KMS-11 (cell line): ENCODE results near the gene KCNJ6.
A peak's percentile ranks its signal among the peaks of the same experiment; 100 is the strongest.
"Not testable (repeated sequence)": the region's sequence is repeated elsewhere in the genome, so short reads cannot be mapped to it uniquely, and the experiment has no call there.

Experiments used
- H2AFZ ChIP-seq: fragments of 200-600 bp; sonication (generic); 2 replicates; pipeline ENCODE4 v1.6.1; 2016; ENCODE audit warnings: antibody characterized with exemption, mixed run types, low read depth
- H3K27ac ChIP-seq: fragments of 200-600 bp; sonication (generic); 2 replicates; pipeline ENCODE4 v1.6.1; 2016; ENCODE audit warnings: mild to moderate bottlenecking, mixed run types
- H3K27me3 ChIP-seq: fragments of 200-600 bp; sonication (generic); 2 replicates; pipeline ENCODE4 v1.6.1; 2017; ENCODE audit warnings: mild to moderate bottlenecking, low read depth, mixed run types, moderate library complexity; ENCODE audit not compliant: insufficient read depth
- H3K36me3 ChIP-seq: fragments of 200-600 bp; sonication (generic); 2 replicates; pipeline ENCODE4 v1.6.1; 2017; ENCODE audit warnings: mild to moderate bottlenecking, mixed run types; ENCODE audit not compliant: insufficient read depth
- H3K4me1 ChIP-seq: fragments of 200-600 bp; sonication (generic); 2 replicates; pipeline ENCODE4 v1.6.1; 2016; ENCODE audit warnings: mild to moderate bottlenecking, low read depth, mixed run types; ENCODE audit not compliant: poor library complexity, severe bottlenecking
- H3K4me2 ChIP-seq: fragments of 200-600 bp; sonication (generic); 2 replicates; pipeline ENCODE4 v1.7.0; 2016; ENCODE audit warnings: mild to moderate bottlenecking, mixed run types
- H3K4me3 ChIP-seq: fragments of 200-600 bp; sonication (generic); IDR thresholded peaks from 2 replicates; pipeline ENCODE4 v1.6.1; 2017; ENCODE audit warnings: low read depth, low read length, mixed read lengths; ENCODE audit not compliant: insufficient read depth
- H3K79me2 ChIP-seq: fragments of 200-600 bp; sonication (generic); 2 replicates; pipeline ENCODE4 v1.6.1; 2016; ENCODE audit warnings: low read depth, mixed run types; ENCODE audit not compliant: insufficient read depth
- H3K9ac ChIP-seq: fragments of 200-600 bp; sonication (generic); 2 replicates; pipeline ENCODE4 v1.6.1; 2016; ENCODE audit warnings: mild to moderate bottlenecking, mixed run types
- H4K20me1 ChIP-seq: fragments of 200-600 bp; sonication (generic); 2 replicates; pipeline ENCODE4 v1.6.1; 2016; ENCODE audit warnings: mild to moderate bottlenecking, mixed run types; ENCODE audit not compliant: insufficient read depth
- TF ChIP-seq, protein P1 (sequence below): fragments of 200-600 bp; sonication (generic); conservative IDR thresholded peaks from 2 replicates; pipeline ENCODE4 v1.6.1; 2017; ENCODE audit warnings: low read depth, mild to moderate bottlenecking, antibody characterized with exemption, low read length, moderate library complexity, mixed read lengths

Gene KCNJ6

GRCh38 chr21:37763298-37763697 lies 153.0 kb downstream of the KCNJ6 start:
- Histone ChIP-seq H3K27me3 (no peaks in the 10 kb centered on the region), H3K36me3 (no peaks in the 10 kb centered on the region), H3K4me2 (no peak overlapping the region), H3K4me3 (no peak overlapping the region), H3K9ac (no peak overlapping the region), H4K20me1 (no peaks in the 10 kb centered on the region), H3K27ac (no peak overlapping the region), H3K79me2 (no peaks in the 10 kb centered on the region), H2AFZ (no peak overlapping the region), H3K4me1 (no peaks in the 10 kb centered on the region)
- TF ChIP-seq, protein P1, sequence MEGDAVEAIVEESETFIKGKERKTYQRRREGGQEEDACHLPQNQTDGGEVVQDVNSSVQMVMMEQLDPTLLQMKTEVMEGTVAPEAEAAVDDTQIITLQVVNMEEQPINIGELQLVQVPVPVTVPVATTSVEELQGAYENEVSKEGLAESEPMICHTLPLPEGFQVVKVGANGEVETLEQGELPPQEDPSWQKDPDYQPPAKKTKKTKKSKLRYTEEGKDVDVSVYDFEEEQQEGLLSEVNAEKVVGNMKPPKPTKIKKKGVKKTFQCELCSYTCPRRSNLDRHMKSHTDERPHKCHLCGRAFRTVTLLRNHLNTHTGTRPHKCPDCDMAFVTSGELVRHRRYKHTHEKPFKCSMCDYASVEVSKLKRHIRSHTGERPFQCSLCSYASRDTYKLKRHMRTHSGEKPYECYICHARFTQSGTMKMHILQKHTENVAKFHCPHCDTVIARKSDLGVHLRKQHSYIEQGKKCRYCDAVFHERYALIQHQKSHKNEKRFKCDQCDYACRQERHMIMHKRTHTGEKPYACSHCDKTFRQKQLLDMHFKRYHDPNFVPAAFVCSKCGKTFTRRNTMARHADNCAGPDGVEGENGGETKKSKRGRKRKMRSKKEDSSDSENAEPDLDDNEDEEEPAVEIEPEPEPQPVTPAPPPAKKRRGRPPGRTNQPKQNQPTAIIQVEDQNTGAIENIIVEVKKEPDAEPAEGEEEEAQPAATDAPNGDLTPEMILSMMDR: no peak

DNA sequence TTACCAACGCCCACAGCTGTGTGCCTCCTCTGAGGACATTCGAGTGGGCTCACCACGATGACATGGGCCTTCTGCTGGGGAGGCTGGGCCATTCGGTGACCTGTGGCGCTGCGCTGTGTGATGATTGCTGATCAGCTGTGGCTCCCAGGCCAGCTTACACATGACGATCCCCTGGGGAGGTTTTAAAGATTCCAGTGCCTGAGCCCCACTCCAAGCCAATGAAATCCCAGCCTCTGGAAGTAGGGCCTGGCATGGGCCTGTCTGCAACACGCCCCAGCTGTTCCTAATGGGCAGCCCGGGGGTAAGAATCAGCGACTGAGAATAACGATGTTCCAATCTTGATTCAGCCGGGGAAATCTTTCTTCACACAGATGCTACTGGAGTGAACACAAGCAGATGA lies 153.7 kb downstream of the KCNJ6 start:
- Histone ChIP-seq H3K27ac (no peak overlapping the region), H3K4me1 (no peaks in the 10 kb centered on the region), H3K4me3 (no peak overlapping the region), H3K4me2 (no peak overlapping the region), H3K27me3 (no peaks in the 10 kb centered on the region), H3K79me2 (no peaks in the 10 kb centered on the region), H2AFZ (no peak overlapping the region), H4K20me1 (no peaks in the 10 kb centered on the region), H3K36me3 (no peaks in the 10 kb centered on the region), H3K9ac (no peak overlapping the region)
- TF ChIP-seq, protein P1: no peak

GRCh38 chr21:37761406-37761805 lies 154.9 kb downstream of the KCNJ6 start:
- H3K9ac ChIP-seq, H4K20me1 ChIP-seq, H3K36me3 ChIP-seq, H3K4me1 ChIP-seq, H3K27ac ChIP-seq, H2AFZ ChIP-seq, H3K4me3 ChIP-seq, H3K4me2 ChIP-seq, H3K79me2 ChIP-seq, H3K27me3 ChIP-seq: not testable (repeated sequence)

DNA sequence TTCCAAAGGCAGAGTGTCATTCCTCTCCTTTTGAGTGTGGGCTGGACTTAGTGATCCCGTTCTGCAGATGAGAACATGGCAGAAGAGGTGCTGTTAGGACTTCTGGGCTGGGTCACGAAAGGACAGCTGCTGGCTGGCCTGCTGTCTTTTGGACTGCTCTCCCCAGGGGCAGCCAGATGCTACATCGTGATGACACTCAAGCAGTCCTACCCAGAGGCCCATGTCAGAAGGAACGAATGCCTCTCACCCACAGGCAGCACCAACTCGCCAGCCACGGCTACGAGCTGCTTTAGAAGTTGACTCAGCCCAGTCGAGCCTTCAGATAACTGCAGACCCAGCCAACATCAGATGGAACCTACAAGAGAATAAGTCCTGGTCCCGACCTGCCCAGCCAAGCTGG lies 156.5 kb downstream of the KCNJ6 start:
- Histone ChIP-seq H4K20me1 (no peaks in the 10 kb centered on the region), H3K79me2 (no peaks in the 10 kb centered on the region), H2AFZ (no peak overlapping the region), H3K4me1 (no peaks in the 10 kb centered on the region), H3K9ac (no peak overlapping the region), H3K4me3 (no peak overlapping the region), H3K27ac (no peak overlapping the region), H3K36me3 (no peaks in the 10 kb centered on the region), H3K4me2 (no peak overlapping the region), H3K27me3 (no peaks in the 10 kb centered on the region)
- TF ChIP-seq, protein P1: no peak

DNA sequence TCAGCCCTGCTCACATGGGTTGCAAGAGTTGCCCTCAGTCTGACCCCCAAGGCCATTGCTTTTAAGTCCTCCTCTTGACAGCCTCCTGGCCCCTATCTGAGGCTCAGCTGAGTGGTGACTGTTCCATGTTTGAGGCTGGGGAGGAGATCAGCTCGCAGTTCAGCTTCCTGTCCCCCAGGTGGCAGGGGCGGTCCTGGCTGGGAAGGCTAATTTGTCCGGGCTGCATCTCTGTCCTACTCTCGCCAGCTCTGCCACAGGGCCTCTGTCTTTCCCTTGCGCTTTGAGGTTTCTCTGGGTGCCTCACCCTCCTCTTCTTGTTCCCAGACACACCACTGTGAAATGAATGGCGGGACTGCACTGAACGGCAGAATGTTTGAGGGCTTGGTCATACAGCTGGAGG lies 157.3 kb downstream of the KCNJ6 start:
- Histone ChIP-seq H3K4me1 (no peaks in the 10 kb centered on the region), H3K9ac (no peak overlapping the region), H3K4me3 (no peak overlapping the region), H3K79me2 (no peaks in the 10 kb centered on the region), H3K4me2 (no peak overlapping the region), H2AFZ (no peak overlapping the region), H3K36me3 (no peaks in the 10 kb centered on the region), H3K27ac (no peak overlapping the region), H4K20me1 (no peaks in the 10 kb centered on the region), H3K27me3 (no peaks in the 10 kb centered on the region)
- TF ChIP-seq, protein P1: peak; percentile 47; the same call in 1 of the 2 replicates
